Measurements from ENCODE around the gene OR6C75.
"Not testable (repeated sequence)": the region's sequence is repeated elsewhere in the genome, so short reads cannot be mapped to it uniquely, and the experiment has no call there.

DNA sequence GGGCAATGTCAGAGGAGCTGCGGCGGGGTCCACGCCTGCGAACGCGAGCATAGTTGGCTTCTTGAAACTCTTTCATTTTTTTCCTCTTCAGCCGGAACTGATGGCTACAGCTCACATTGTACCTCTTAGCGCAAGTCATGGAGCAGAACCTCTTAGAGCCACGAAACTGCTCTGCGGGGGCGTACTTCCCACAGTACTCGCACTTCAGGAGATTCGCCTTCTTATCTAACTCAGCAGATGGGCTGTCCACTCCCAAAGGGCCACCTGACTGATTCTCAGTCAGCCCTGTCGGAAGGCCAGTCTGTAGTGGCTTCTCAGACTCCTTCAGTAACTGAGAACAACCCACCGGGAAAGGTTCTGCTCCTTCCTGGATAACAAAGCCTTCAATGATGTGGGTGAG is 49.4 kb downstream of the OR6C75 start:
- TF ChIP-seq, protein P1, sequence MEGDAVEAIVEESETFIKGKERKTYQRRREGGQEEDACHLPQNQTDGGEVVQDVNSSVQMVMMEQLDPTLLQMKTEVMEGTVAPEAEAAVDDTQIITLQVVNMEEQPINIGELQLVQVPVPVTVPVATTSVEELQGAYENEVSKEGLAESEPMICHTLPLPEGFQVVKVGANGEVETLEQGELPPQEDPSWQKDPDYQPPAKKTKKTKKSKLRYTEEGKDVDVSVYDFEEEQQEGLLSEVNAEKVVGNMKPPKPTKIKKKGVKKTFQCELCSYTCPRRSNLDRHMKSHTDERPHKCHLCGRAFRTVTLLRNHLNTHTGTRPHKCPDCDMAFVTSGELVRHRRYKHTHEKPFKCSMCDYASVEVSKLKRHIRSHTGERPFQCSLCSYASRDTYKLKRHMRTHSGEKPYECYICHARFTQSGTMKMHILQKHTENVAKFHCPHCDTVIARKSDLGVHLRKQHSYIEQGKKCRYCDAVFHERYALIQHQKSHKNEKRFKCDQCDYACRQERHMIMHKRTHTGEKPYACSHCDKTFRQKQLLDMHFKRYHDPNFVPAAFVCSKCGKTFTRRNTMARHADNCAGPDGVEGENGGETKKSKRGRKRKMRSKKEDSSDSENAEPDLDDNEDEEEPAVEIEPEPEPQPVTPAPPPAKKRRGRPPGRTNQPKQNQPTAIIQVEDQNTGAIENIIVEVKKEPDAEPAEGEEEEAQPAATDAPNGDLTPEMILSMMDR (IDR thresholded peaks at IDR 0.05; ENCODE audit: low read depth, low read length): not testable (repeated sequence)
- TF ChIP-seq POLR2A (IDR thresholded peaks at IDR 0.05; ENCODE audit: extremely low read depth, insufficient read length): not testable (repeated sequence)
